Endothelial cell of umbilical vein (primary cell): ENCODE results near the gene PCBD2. TPM values are rescaled to one million over a fixed set of nuclear protein-coding genes. Genes with fewer than 3 reads are reported as not detected.

Experiments
- BruUV-seq: library from RNA; stranded (reverse); fragments of 400-500 nt; replicated peaks from 2 replicates; lab custom pipeline; 2021; lab: Mats Ljungman, UMichigan
- CTCF ChIA-PET: fragments of 300-600, 350-600 bp; sonication (Branson Sonifier 250); formaldehyde crosslinking; loops from one replicate; lab custom pipeline; 2021; ENCODE audit warnings: antibody characterized with exemption, inconsistent platforms; lab: Charles Lee
- POLR2A ChIA-PET: fragments of 300-600, 350-600 bp; sonication (Branson Sonifier 250); formaldehyde crosslinking; loops from one replicate; lab custom pipeline; 2021; ENCODE audit warnings: antibody characterized with exemption, inconsistent platforms; lab: Charles Lee
- DNase-seq: peaks from one replicate; pipeline ENCODE4 v3.0.0-alpha.2; 2011; ENCODE audit warnings: low read depth, low spot score
- FAIRE-seq: peaks from 2 replicates; lab custom pipeline; 2011; peaks lifted over from hg19 to GRCh38; lab: Jason Lieb, UNC
- H2AFZ ChIP-seq: 2 replicates; pipeline ENCODE4 v1.6.0; 2012; ENCODE audit warnings: low read depth, low read length, control low read depth, inconsistent platforms
- H3K27ac ChIP-seq: 2 replicates; pipeline ENCODE4 v1.5.1; 2011; ENCODE audit warnings: low read depth, mild to moderate bottlenecking, control low read depth, low read length, moderate library complexity; ENCODE audit not compliant: insufficient read depth
- H3K27me3 ChIP-seq, 2 experiments: 2 replicates each; pipeline versions ENCODE4 v1.6.0 to v1.6.1; 2011; ENCODE audit warnings: low read length in 2 of 2, mixed read lengths in 1 of 2; ENCODE audit not compliant: control insufficient read depth in 2 of 2, insufficient read depth in 2 of 2
- H3K36me3 ChIP-seq, 2 experiments: 2 replicates in 1 of 2; 3 replicates in 1 of 2; pipeline ENCODE4 v1.5.1; 2011; ENCODE audit warnings: low read length in 2 of 2, mild to moderate bottlenecking in 1 of 2, moderate library complexity in 1 of 2; ENCODE audit not compliant: control insufficient read depth in 2 of 2, insufficient read depth in 2 of 2; ENCODE audit errors: extremely low read depth in 1 of 2
- H3K4me1 ChIP-seq: 3 replicates; pipeline ENCODE4 v1.5.1; 2011; ENCODE audit warnings: mild to moderate bottlenecking, low read length; ENCODE audit not compliant: control insufficient read depth, insufficient read depth; ENCODE audit errors: extremely low read depth
- H3K4me2 ChIP-seq: 2 replicates; pipeline ENCODE4 v1.6.1; 2011; ENCODE audit warnings: low read length, control low read depth, mixed read lengths; ENCODE audit not compliant: insufficient read depth
- H3K4me3 ChIP-seq, 3 experiments: fragments of 200-600 bp in 1 of 3; sonication (generic), shearing (Covaris generic) in 1 of 3; replicated peaks in 1 of 3; 2 replicates each; pipeline ENCODE4 v1.5.1; 2011 to 2016; ENCODE audit warnings: control low read depth in 3 of 3, low read length in 3 of 3, mild to moderate bottlenecking in 2 of 3, inconsistent platforms in 1 of 3, low read depth in 1 of 3, moderate library complexity in 1 of 3; ENCODE audit not compliant: insufficient read depth in 1 of 3
- H3K79me2 ChIP-seq: 2 replicates; pipeline ENCODE4 v1.6.0; 2012; ENCODE audit warnings: low read length, inconsistent platforms; ENCODE audit not compliant: control insufficient read depth, insufficient read depth
- H3K9ac ChIP-seq: replicated peaks from 2 replicates; pipeline ENCODE3; 2011; ENCODE audit warnings: low read length, control low read depth; ENCODE audit not compliant: insufficient read depth; ENCODE audit errors: extremely low read depth
- H3K9me1 ChIP-seq: replicated peaks from 3 replicates; pipeline ENCODE4 v1.6.0; 2011; ENCODE audit warnings: mild to moderate bottlenecking, low read length; ENCODE audit not compliant: control insufficient read depth, insufficient read depth; ENCODE audit errors: extremely low read depth
- H3K9me3 ChIP-seq: replicated peaks from 2 replicates; pipeline ENCODE4 v1.5.1; 2012; ENCODE audit warnings: low read length, inconsistent platforms; ENCODE audit not compliant: control insufficient read depth, insufficient read depth
- H4K20me1 ChIP-seq: replicated peaks from 2 replicates; pipeline ENCODE3; 2011; ENCODE audit warnings: mild to moderate bottlenecking, low read length; ENCODE audit not compliant: control insufficient read depth, insufficient read depth; ENCODE audit errors: extremely low read depth
- CTCF ChIP-seq, 2 donors: IDR thresholded peaks; 1 replicate in 1 of 2; 2 replicates in 1 of 2; pipeline ENCODE4 v1.5.1; 2011; ENCODE audit warnings: low read length in 2 of 2, mild to moderate bottlenecking in 2 of 2, moderate library complexity in 2 of 2, control low read depth in 1 of 2, inconsistent platforms in 1 of 2, low read depth in 1 of 2; ENCODE audit not compliant: insufficient read depth in 1 of 2; ENCODE audit errors: extremely low read depth in 1 of 2
- EZH2 ChIP-seq: IDR thresholded peaks from 2 replicates; pipeline ENCODE4 v1.6.1; 2012; ENCODE audit warnings: borderline replicate concordance, low read depth, mild to moderate bottlenecking, moderate library complexity, low read length, inconsistent platforms; ENCODE audit not compliant: severe bottlenecking
- FOS ChIP-seq: IDR thresholded peaks from 2 replicates; pipeline ENCODE4 v1.6.1; 2011; ENCODE audit warnings: mild to moderate bottlenecking, low read length, moderate library complexity, borderline replicate concordance; ENCODE audit not compliant: insufficient read depth
- GATA2 ChIP-seq: IDR thresholded peaks from 2 replicates; pipeline ENCODE4 v1.7.0; 2011; ENCODE audit warnings: low read depth, mild to moderate bottlenecking, moderate library complexity, mixed read lengths, low read length; ENCODE audit not compliant: insufficient read length, insufficient read depth
- JUN ChIP-seq: IDR thresholded peaks from 2 replicates; pipeline ENCODE4 v1.6.1; 2011; ENCODE audit warnings: borderline replicate concordance, low read depth; ENCODE audit not compliant: insufficient read length, insufficient read depth
- MAX ChIP-seq: IDR thresholded peaks from 2 replicates; pipeline ENCODE4 v1.6.1; 2011; ENCODE audit not compliant: insufficient read depth, insufficient read length
- MYC ChIP-seq: IDR thresholded peaks from one replicate; pipeline ENCODE4 v1.6.1; 2011; ENCODE audit warnings: mild to moderate bottlenecking, low read depth, low read length
- POLR2A ChIP-seq: IDR thresholded peaks from 2 replicates; pipeline ENCODE4 v1.6.1; 2012; ENCODE audit warnings: low read depth, mild to moderate bottlenecking, control low read depth, low read length
- POLR2AphosphoS5 ChIP-seq: IDR thresholded peaks from 2 replicates; pipeline ENCODE4 v1.6.1; 2012; ENCODE audit warnings: low read depth, mild to moderate bottlenecking, control low read depth, low read length, moderate library complexity; ENCODE audit not compliant: insufficient read depth
- dilution Hi-C: fragments of 300-500 bp; cut with MboI; formaldehyde crosslinking; loops from one replicate; pipeline ENCODE4 v1.15.0; 2019; ENCODE audit warnings: low sequenced_read_pairs; ENCODE audit not compliant: extremely low pct_ligation_motif_present
- intact Hi-C: fragments of 100-400 bp; cut with micrococcal nuclease; formaldehyde crosslinking; loops from one replicate; pipeline ENCODE4 v1.10.0; 2022
- polyA plus RNA-seq, 4 experiments: library from polyadenylated mRNA; depleted of rRNA in 3 of 4; stranded (reverse) in 3 of 4; unstranded in 1 of 4; fragments of >200 nt; gene quantifications; 2 replicates each; pipeline versions ENCODE4 v1.2.1 to v1.2.3, GENCODE V29; 2011 to 2012; ENCODE audit warnings: missing spikeins in 1 of 4
- total RNA-seq: library from RNA; stranded (reverse); gene quantifications from 2 replicates; pipeline ENCODE4 v1.2.3, GENCODE V29; 2021

Gene PCBD2
- total and polyA plus RNA-seq, 2 donors (not counting 3 experiments of a cell fraction or from before 2014, with no cell fraction given) = 4.0 to 10.7 TPM

- TF ChIP-seq CTCF (IDR thresholded peaks at IDR 0.05; ENCODE audit: extremely low read depth in 1 of 2, insufficient read depth in 1 of 2, low read depth in 1 of 2, low read length in 2 of 2) (no peak), JUN (no peak), EZH2 (no peak), FOS (no peak), GATA2 (no peak), POLR2A (no peak), POLR2AphosphoS5 (no peak), MYC (no peak), MAX (no peak)
- H3K36me3 ChIP-seq = no peaks in the 10 kb centered on the region
- no peaks in the 10 kb centered on the region for H3K27me3 ChIP-seq
- H3K4me3 ChIP-seq = no peak overlapping the region
- H3K9me3 ChIP-seq = no peaks in the 10 kb centered on the region
- DNase-seq = no peak
- ChIA-PET CTCF (interaction anchor here (0.9 to 1.8 kb wide), 3 partner anchors 11 to 32 kb away, joined by 3 to 7 read pairs (median 4); no protein-coding TSS in a partner anchor), POLR2A (no interaction called here)
- peaks cover 5% of the 10 kb centered on the region for H3K4me1 ChIP-seq
- no peaks in the 10 kb centered on the region for H3K9me1 ChIP-seq
- H4K20me1 ChIP-seq = no peaks in the 10 kb centered on the region
- no peak overlapping the region for H3K9ac ChIP-seq
- H3K4me2 ChIP-seq = no peak overlapping the region
- dilution Hi-C loops = no loop called here
- no peak overlapping the region for H3K27ac ChIP-seq
- BruUV-seq = no TSS peak
- H3K79me2 ChIP-seq = no peaks in the 10 kb centered on the region
- intact Hi-C loops = no loop called here
- no peak overlapping the region for H2AFZ ChIP-seq
- no peak for FAIRE-seq
Observed at GRCh38 chr5:134949316-134949715, 44.4 kb downstream of the PCBD2 start.
